K562 (cell line): ENCODE data around the gene ATG7. TPM values are rescaled to one million over a fixed set of nuclear protein-coding genes. Genes with fewer than 3 reads are reported as not detected.

Experiments
- ATAC-seq: fragments of 200-7000 bp; cut with Tn5 transposase; 3 replicates; pipeline ENCODE4 v1.9.1; 2020; ENCODE audit warnings: moderate library complexity
- Bru-seq: library from RNA; stranded (reverse); fragments of 400-500 nt; gene quantifications from one replicate; lab custom pipeline; 2021; lab: Mats Ljungman, UMichigan
- BruChase-seq, 2 experiments: library from RNA; stranded (reverse); fragments of 400-500 nt; gene quantifications; one replicate each; lab custom pipeline; 2021; lab: Mats Ljungman, UMichigan
- BruUV-seq: library from RNA; stranded (reverse); fragments of 400-500 nt; replicated peaks from 2 replicates; lab custom pipeline; 2021; lab: Mats Ljungman, UMichigan
- CTCF ChIA-PET: fragments of 300-600 bp; formaldehyde crosslinking; extraction: SDS; loops from one replicate; lab custom pipeline; 2021; ENCODE audit warnings: low intra/inter-chr PET ratio; lab: Yijun Ruan, JAX
- POLR2A ChIA-PET: fragments of 300-600, 350-650 bp; sonication (Branson Sonifier 250); formaldehyde crosslinking; extraction: SDS; loops from one replicate; lab custom pipeline; 2021; ENCODE audit warnings: antibody characterized with exemption, inconsistent platforms; lab: Yijun Ruan, JAX
- DNase-seq, 4 experiments: peaks; one replicate each; pipeline versions ENCODE4 v3.0.0 to v3.0.0-alpha.2; 2011 to 2018; ENCODE audit warnings: low spot score in 3 of 4, mixed read lengths in 3 of 4; ENCODE audit errors: extremely low read depth in 1 of 4
- FAIRE-seq: peaks from 2 replicates; lab custom pipeline; 2011; peaks lifted over from hg19 to GRCh38; lab: Jason Lieb, UNC
- H2AFZ ChIP-seq: 2 replicates; pipeline ENCODE4 v1.6.0; 2011; ENCODE audit warnings: low read depth, low read length, control low read depth, inconsistent platforms
- H3K27ac ChIP-seq: fragments of 200-600 bp; 3 replicates; pipeline ENCODE4 v1.8.0; 2011; ENCODE audit warnings: low read depth, mild to moderate bottlenecking, control low read depth, inconsistent platforms, low read length, moderate library complexity, mixed read lengths; ENCODE audit errors: extremely low read depth
- H3K27me3 ChIP-seq, 2 experiments: fragments of 300-600 bp in 1 of 2; 2 replicates in 1 of 2; 3 replicates in 1 of 2; pipeline versions ENCODE4 v1.6.0 to v1.8.0; 2011; ENCODE audit warnings: inconsistent platforms in 2 of 2, low read length in 2 of 2, mild to moderate bottlenecking in 1 of 2, mixed read lengths in 1 of 2, moderate library complexity in 1 of 2; ENCODE audit not compliant: control insufficient read depth in 2 of 2, insufficient read depth in 2 of 2
- H3K36me3 ChIP-seq: fragments of 300-600 bp; 3 replicates; pipeline ENCODE4 v1.8.0; 2011; ENCODE audit warnings: mild to moderate bottlenecking, low read length, inconsistent platforms; ENCODE audit not compliant: control insufficient read depth, insufficient read depth
- H3K4me1 ChIP-seq, 2 experiments: fragments of 200-600 bp in 1 of 2; replicated peaks in 1 of 2; 2 replicates in 1 of 2; 3 replicates in 1 of 2; pipeline versions ENCODE4 v1.5.1 to v1.8.0; 2011; ENCODE audit warnings: inconsistent platforms in 2 of 2, low read length in 2 of 2, mild to moderate bottlenecking in 1 of 2, mixed read lengths in 1 of 2, moderate library complexity in 1 of 2; ENCODE audit not compliant: control insufficient read depth in 2 of 2, insufficient read depth in 2 of 2
- H3K4me2 ChIP-seq: 2 replicates; pipeline ENCODE4 v1.6.1; 2011; ENCODE audit warnings: low read length, control low read depth, inconsistent platforms, mixed read lengths; ENCODE audit not compliant: insufficient read depth
- H3K4me3 ChIP-seq: fragments of 200-600 bp; sonication (generic), shearing (Covaris generic); 2 replicates; pipeline ENCODE4 v1.5.1; 2016; ENCODE audit warnings: control low read depth, inconsistent platforms
- H3K79me2 ChIP-seq: fragments of 200-600 bp; 3 replicates; pipeline ENCODE4 v1.8.0; 2011; ENCODE audit warnings: low read length, inconsistent platforms; ENCODE audit not compliant: control insufficient read depth, insufficient read depth
- H3K9ac ChIP-seq, 2 experiments: 2 replicates each; pipeline versions ENCODE4 v1.6.0 to v1.6.1; 2011; ENCODE audit warnings: low read depth in 2 of 2, low read length in 2 of 2, control low read depth in 1 of 2, inconsistent platforms in 1 of 2, mild to moderate bottlenecking in 1 of 2, mixed read lengths in 1 of 2; ENCODE audit not compliant: insufficient read depth in 1 of 2
- H3K9me1 ChIP-seq: one replicate; pipeline ENCODE4 v1.6.0; 2011; ENCODE audit warnings: inconsistent platforms, mild to moderate bottlenecking, low read length, moderate library complexity; ENCODE audit not compliant: control insufficient read depth, insufficient read depth
- H3K9me3 ChIP-seq: replicated peaks from 2 replicates; pipeline ENCODE4 v1.5.1; 2011; ENCODE audit warnings: low read depth, low read length, inconsistent platforms; ENCODE audit not compliant: control insufficient read depth, insufficient read depth
- H4K20me1 ChIP-seq: replicated peaks from 2 replicates; pipeline ENCODE4 v1.6.1; 2011; ENCODE audit warnings: low read length, inconsistent platforms, mixed read lengths; ENCODE audit not compliant: control insufficient read depth, insufficient read depth
- ARID2 ChIP-seq: fragments of 450-650 bp; IDR thresholded peaks from 2 replicates; pipeline ENCODE4 v1.6.1; 2017; ENCODE audit warnings: antibody characterized with exemption, mild to moderate bottlenecking
- FOXP4 ChIP-seq: sonication (generic); formaldehyde crosslinking; IDR thresholded peaks from 2 replicates; pipeline ENCODE4 v1.8.0; 2022; ENCODE audit warnings: mild to moderate bottlenecking, missing genetic modification reagents, borderline replicate concordance
- HMBOX1 ChIP-seq: sonication (generic); IDR thresholded peaks from 2 replicates; pipeline ENCODE4 v1.6.1; 2016
- LCOR ChIP-seq: sonication (generic); formaldehyde crosslinking; IDR thresholded peaks from 2 replicates; pipeline ENCODE4 v1.8.0; 2022; ENCODE audit warnings: mild to moderate bottlenecking, missing genetic modification reagents
- SP2 ChIP-seq: IDR thresholded peaks from 2 replicates; pipeline ENCODE4 v1.6.1; 2011; ENCODE audit warnings: mild to moderate bottlenecking, low read depth, low read length, moderate library complexity; ENCODE audit not compliant: poor library complexity, severe bottlenecking; ENCODE audit errors: extremely low read depth
- SRSF3 ChIP-seq: fragments of 200-400 bp; formaldehyde crosslinking; IDR thresholded peaks from 2 replicates; pipeline ENCODE4 v1.6.1; 2016; ENCODE audit warnings: mild to moderate bottlenecking, low read length, moderate library complexity; ENCODE audit not compliant: insufficient read depth
- ZBTB49 ChIP-seq: sonication (generic); formaldehyde crosslinking; IDR thresholded peaks from 2 replicates; pipeline ENCODE4 v1.8.0; 2022; ENCODE audit warnings: missing genetic modification reagents, mild to moderate bottlenecking, borderline replicate concordance
- ZNF274 ChIP-seq: IDR thresholded peaks from 2 replicates; pipeline ENCODE4 v1.6.1; 2011; ENCODE audit warnings: low read depth, mild to moderate bottlenecking, low read length, moderate library complexity, borderline replicate concordance
- WGBS: fragments of 100-300 bp; shearing (Covaris generic); methylation state at CpG from one replicate; pipeline ENCODE4 v1.1.6; 2016; ENCODE audit warnings: low coverage, mixed read lengths; ENCODE audit not compliant: insufficient coverage; ENCODE audit errors: missing lambda C conversion rate; 5-methylcytosine and 5-hydroxymethylcytosine counted together
- in situ Hi-C: fragments of 300-500 bp; cut with MboI; formaldehyde crosslinking; loops from 4 replicates; pipeline ENCODE4 v1.15.0; 2018; ENCODE audit warnings: inconsistent platforms, mixed read lengths
- intact Hi-C: fragments of 100-400 bp; cut with micrococcal nuclease; formaldehyde crosslinking; loops from 2 replicates; pipeline ENCODE4 v1.14.2; 2022
- long read RNA-seq, 3 experiments: library from polyadenylated mRNA in 2 of 3; library from RNA in 1 of 3; unstranded in 2 of 3; stranded (forward) in 1 of 3; transcript quantifications; one replicate each; pipeline ENCODE4 v2.0.0, GENCODE V29; 2019 to 2022
- polyA minus RNA-seq, 3 experiments: library from RNA; depleted of rRNA, polyadenylated mRNA; stranded (reverse); fragments of >200 nt; gene quantifications; 2 replicates each; pipeline ENCODE4 v1.2.3, GENCODE V29; 2011
- polyA plus RNA-seq, 8 experiments: library from polyadenylated mRNA; depleted of rRNA in 4 of 8; stranded (reverse) in 5 of 8; unstranded in 3 of 8; fragments of >200 nt; fragmentation: Nextera tagmentation in 2 of 8; fragmentation: Illumina TruSeq in 1 of 8; extraction: Ambion mirVana in 2 of 8; extraction: Trizol in 1 of 8; gene quantifications; 2 replicates each; pipeline versions ENCODE4 v1.2.1 to v1.2.3, GENCODE V29; 2011 to 2014; ENCODE audit warnings: inconsistent platforms in 1 of 8, missing spikeins in 1 of 8
- total RNA-seq, 7 experiments: library from RNA; depleted of rRNA in 6 of 7; stranded (reverse); fragments of >200 nt in 6 of 7; fragmentation: Illumina TruSeq in 2 of 7; extraction: Trizol in 2 of 7; gene quantifications; 2 replicates each; pipeline versions ENCODE4 v1.2.1 to v1.2.3, GENCODE V29; 2011 to 2021; ENCODE audit warnings: low replicate concordance in 1 of 7

The ATG7 gene
- total RNA-seq (2011; cell fraction: chromatin; rRNA removed; ENCODE audit: low replicate concordance) = 141 and 224 TPM in 2 replicates
- total RNA-seq (2011; cell fraction: nucleolus; rRNA removed) = 78.5 and 85.9 TPM in 2 replicates
- 127 and 128 TPM in 2 replicates for total RNA-seq (2011; cell fraction: nucleoplasm; rRNA removed)
- total RNA-seq (2014; rRNA removed) (20.1 and 20.2 TPM in 2 replicates), total RNA-seq (2014; rRNA removed; fragmentation: Illumina TruSeq; extraction: Trizol) (44.6 and 53.3 TPM in 2 replicates), total RNA-seq (2015; rRNA removed; fragmentation: Illumina TruSeq; extraction: Trizol) (29.4 and 30.9 TPM in 2 replicates), total RNA-seq (2021) (31.3 and 34.1 TPM in 2 replicates), polyA plus RNA-seq (2011; rRNA removed) (34.5 and 36.0 TPM in 2 replicates), polyA plus RNA-seq (2014; fragmentation: Illumina TruSeq; extraction: Trizol) (36.8 and 45.3 TPM in 2 replicates), polyA plus RNA-seq (2014; fragmentation: Nextera tagmentation; extraction: Ambion mirVana) (10 to 100 TPM; 18.3 to 33.6 TPM), polyA plus RNA-seq (2014; rRNA removed) (17.3 and 31.8 TPM in 2 replicates), polyA minus RNA-seq (2011; rRNA and poly(A)+ RNA removed) (103 and 129 TPM in 2 replicates), Bru-seq, nascent RNA (percentile 72 among the genes with signal in this experiment), BruChase-seq, experiment 1, labeled RNA remaining after a 2-hour chase (percentile 76 among the genes with signal in this experiment), BruChase-seq, experiment 2, labeled RNA remaining after a 6-hour chase (percentile 71 among the genes with signal in this experiment)
- 36.2 and 54.9 TPM in 2 replicates for polyA plus RNA-seq (2011; cell fraction: cytosol; rRNA removed)
- 31.7 and 43.7 TPM in 2 replicates for polyA plus RNA-seq (2011; cell fraction: nucleus; rRNA removed)
- 30.8 and 31.9 TPM in 2 replicates for polyA plus RNA-seq (2012)
- 18.8 and 27.8 TPM in 2 replicates for polyA minus RNA-seq (2011; cell fraction: cytosol; rRNA and poly(A)+ RNA removed)
- polyA minus RNA-seq (2011; cell fraction: nucleus; rRNA and poly(A)+ RNA removed) = 77.8 and 134 TPM in 2 replicates
- long read RNA-seq, experiment 1, full-length matches to known transcripts = 21 of 88 reads
- long read RNA-seq, experiment 1, partial matches to known transcripts = 23 of 88 reads
- long read RNA-seq, experiment 1, other reads (novel, unspliced or antisense) = 44 of 88 reads
- long read RNA-seq, experiment 2, full-length matches to known transcripts = 2 of 26 reads
- long read RNA-seq, experiment 2, partial matches to known transcripts = 9 of 26 reads
- long read RNA-seq, experiment 2, other reads (novel, unspliced or antisense) = 15 of 26 reads
- long read RNA-seq, experiment 3, full-length matches to known transcripts = 11 of 27 reads
- long read RNA-seq, experiment 3, partial matches to known transcripts = 8 of 27 reads
- long read RNA-seq, experiment 3, other reads (novel, unspliced or antisense) = 8 of 27 reads

- POLR2A ChIA-PET = interaction anchor here (0.6 to 3.5 kb wide), 14 partner anchors 7 to 401 kb away, joined by 3 to 49 read pairs (median 4); no protein-coding TSS in a partner anchor
- in situ Hi-C loops (no loop called here), intact Hi-C loops (loop anchor here (2.0 kb wide), 2 partner anchors 19 to 35 kb away; no protein-coding TSS in a partner anchor)
- FAIRE-seq (peak; percentile 92), DNase-seq (peak; percentile 99), ATAC-seq (peak; percentile 99)
- BruUV-seq = TSS peak; percentile 77
- H2AFZ ChIP-seq = peak within 1 kb of the TSS; percentile 94
- peak within 1 kb of the TSS; percentile 73 for H3K27ac ChIP-seq
- no peaks in the 10 kb centered on the region for H3K27me3 ChIP-seq
- H3K9me3 ChIP-seq = 0 out of 2 replicates have a peak, but pooled peaks cover 3% of the 10 kb centered on the region
- H3K9ac ChIP-seq = peak within 1 kb of the TSS; percentile 93 to 96
- peak within 1 kb of the TSS; percentile 90 for H3K4me3 ChIP-seq
- no peaks in the 10 kb centered on the region for H3K9me1 ChIP-seq
- H3K4me1 ChIP-seq = peaks cover 9 to 28% of the 10 kb centered on the region in 2 experiments; a peak in 4 of 5 replicates
- peak within 1 kb of the TSS; percentile 98 for H3K4me2 ChIP-seq
- WGBS = 5% methylated on average over 47 of the region's 51 CpGs
- peaks cover 22% of the 10 kb centered on the region; the same call in 2 of the 3 replicates for H3K36me3 ChIP-seq
- peaks cover 47% of the 10 kb centered on the region for H3K79me2 ChIP-seq
- H4K20me1 ChIP-seq = no peaks in the 10 kb centered on the region
- CTCF ChIA-PET = no interaction called here
- 0 out of 2 replicates have a peak, but pooled peaks have one; percentile 11 for TF ChIP-seq LCOR (CRISPR knock-in tag)
- no peak for TF ChIP-seq HMBOX1
- no peak for TF ChIP-seq ZBTB49 (CRISPR knock-in tag)
- no peak for TF ChIP-seq ARID2
- TF ChIP-seq SRSF3 = no peak
- TF ChIP-seq SP2 = no peak
- TF ChIP-seq FOXP4 (CRISPR knock-in tag) = no peak
- no peak for TF ChIP-seq ZNF274
These were observed at the start of gene ATG7 for GRCh38 chr3:11271986-11272904. Gene ATG7 (plus strand): TSS chr3:11272397. CDS start chr3:11298696, 26,299 bp downstream.
